Measurements from ENCODE around the gene CD1B. TPM values are rescaled to one million over a fixed set of nuclear protein-coding genes. Genes with fewer than 3 reads are reported as not detected.

The CD1B gene
- total and polyA plus RNA-seq, 2 experiments from 2014 or later, result not detected

DNA sequence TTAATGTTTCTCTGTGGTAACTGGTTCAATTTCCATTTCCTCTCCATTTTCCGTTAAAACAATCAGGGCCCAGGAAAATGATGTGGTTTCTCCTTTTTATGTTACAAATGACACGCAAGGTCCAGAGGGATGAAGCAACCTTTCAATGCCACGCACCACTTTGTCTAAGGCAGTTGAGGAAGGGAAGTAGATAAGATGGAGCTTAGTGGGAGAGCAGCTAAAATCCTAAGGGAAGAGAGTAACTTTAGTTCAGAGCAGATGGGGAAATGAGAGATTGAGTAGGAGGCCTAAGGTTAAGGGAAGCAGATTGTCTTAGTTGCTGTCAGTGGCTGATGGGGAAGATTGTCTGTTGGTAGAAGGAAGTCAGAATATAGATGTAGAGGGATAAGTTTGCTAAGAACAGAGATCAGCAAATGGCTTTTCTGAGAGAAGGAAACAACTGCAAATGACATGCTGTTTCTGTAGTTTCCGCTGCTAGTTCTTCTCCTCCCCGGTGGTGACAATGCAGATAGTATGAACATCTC, 40.9 kb downstream of the CD1B start:
- in situ Hi-C loops (cut with MboI), result no loop called here
- Histone ChIP-seq H3F3A (ENCODE audit: insufficient read depth) (no peaks in the 10 kb centered on the region), H2AFZ (no peak overlapping the region), H3K79me2 (ENCODE audit: insufficient read depth) (no peaks in the 10 kb centered on the region), H3K4me3 (no peak overlapping the region), H3K4me1 (ENCODE audit: insufficient read depth) (no peaks in the 10 kb centered on the region), H3K27ac (no peak overlapping the region), H3K27me3 (replicated peaks; ENCODE audit: insufficient read depth) (no peaks in the 10 kb centered on the region), H3K9me3 (ENCODE audit: low read depth) (no peaks in the 10 kb centered on the region), H4K20me1 (ENCODE audit: insufficient read depth) (no peaks in the 10 kb centered on the region), H3K36me3 (ENCODE audit: low read depth) (no peaks in the 10 kb centered on the region), H3K4me2 (ENCODE audit: unreplicated experiment) (no peak overlapping the region), H3K9ac (no peak overlapping the region), H3K9me2 (ENCODE audit: insufficient read depth) (no peaks in the 10 kb centered on the region)
- TF ChIP-seq EZH2 (IDR thresholded peaks at IDR 0.05; ENCODE audit: insufficient read depth, poor library complexity, severe bottlenecking) (no peak), EZH2phosphoT487 (IDR thresholded peaks at IDR 0.05; ENCODE audit: insufficient read depth, low read depth) (no peak)
- DNase-seq, result no peak
- WGBS, 2 experiments (ENCODE audit: low coverage in 1 of 2, low lambda C conversion rate in 2 of 2, missing lambda C conversion rate in 2 of 2), result 19 to 27% methylated on average over 5 of the region's 5 CpGs

DNA sequence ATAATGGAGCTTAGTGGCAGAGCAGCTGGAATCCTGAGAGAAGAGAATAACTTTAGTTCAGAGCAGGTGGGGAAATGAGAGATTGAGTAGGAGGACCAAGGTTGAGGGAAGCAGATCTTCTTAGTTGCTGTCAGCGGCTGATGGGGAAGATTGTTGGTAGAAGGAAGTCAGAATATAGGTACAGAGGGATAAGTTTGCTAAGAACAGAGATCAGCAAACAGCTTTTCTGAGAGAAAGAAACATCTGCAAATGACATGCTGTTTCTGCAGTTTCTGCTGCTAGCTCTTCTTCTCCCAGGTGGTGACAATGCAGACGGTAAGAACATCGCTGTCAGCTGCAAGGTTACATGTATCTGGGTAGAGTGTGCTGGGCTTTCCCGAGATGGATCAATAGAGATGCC, 41.5 kb downstream of the CD1B start, which contains the start of gene CD1C:
TSS of gene CD1C (plus strand) at position 113 of the 400 bp plus-strand sequence. CDS start at position 255, 142 bp downstream.
- H3K4me1 ChIP-seq (ENCODE audit: insufficient read depth), result no peaks in the 10 kb centered on the region
- no peaks in the 10 kb centered on the region for H3K79me2 ChIP-seq (ENCODE audit: insufficient read depth)
- no peak within 1 kb of the TSS for H3K4me3 ChIP-seq
- TF ChIP-seq EZH2 (IDR thresholded peaks at IDR 0.05; ENCODE audit: insufficient read depth, poor library complexity, severe bottlenecking) (no peak), EZH2phosphoT487 (IDR thresholded peaks at IDR 0.05; ENCODE audit: insufficient read depth, low read depth) (no peak)
- H3K27me3 ChIP-seq (replicated peaks; ENCODE audit: insufficient read depth), result no peaks in the 10 kb centered on the region
- 13 to 22% methylated on average over 4 of the region's 4 CpGs for WGBS, 2 experiments (ENCODE audit: low coverage in 1 of 2, low lambda C conversion rate in 2 of 2, missing lambda C conversion rate in 2 of 2)
- H3K9me2 ChIP-seq (ENCODE audit: insufficient read depth), result no peaks in the 10 kb centered on the region
- no peaks in the 10 kb centered on the region for H3F3A ChIP-seq (ENCODE audit: insufficient read depth)
- H3K4me2 ChIP-seq (ENCODE audit: unreplicated experiment), result no peak within 1 kb of the TSS
- no peaks in the 10 kb centered on the region for H3K9me3 ChIP-seq (ENCODE audit: low read depth)
- no peak within 1 kb of the TSS for H2AFZ ChIP-seq
- no peaks in the 10 kb centered on the region for H3K36me3 ChIP-seq (ENCODE audit: low read depth)
- no peak for DNase-seq
- in situ Hi-C loops (cut with MboI), result no loop called here
- no peak within 1 kb of the TSS for H3K9ac ChIP-seq
- H3K27ac ChIP-seq, result no peak within 1 kb of the TSS
- no peaks in the 10 kb centered on the region for H4K20me1 ChIP-seq (ENCODE audit: insufficient read depth)

DNA sequence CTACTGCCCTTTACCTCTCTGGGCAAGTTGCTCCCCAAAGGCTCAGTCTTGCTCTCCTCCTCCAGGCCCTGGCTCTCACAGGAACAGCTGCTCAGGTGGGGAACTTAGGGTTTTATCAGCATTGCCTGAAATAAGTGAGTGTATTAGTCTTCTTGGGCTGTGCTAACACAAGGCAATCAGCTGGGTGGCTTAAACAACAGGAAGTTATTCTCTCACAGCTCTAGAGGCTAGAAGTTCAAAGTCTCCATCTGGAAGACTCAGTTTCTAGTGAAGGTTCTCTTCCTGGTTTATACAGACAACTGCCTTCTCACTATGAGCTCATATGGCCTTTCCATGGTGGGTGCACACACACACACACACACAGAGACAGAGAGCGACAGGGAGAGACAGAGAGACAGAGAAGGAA, 44.4 kb downstream of the CD1B start:
- Histone ChIP-seq H3F3A (ENCODE audit: insufficient read depth) (no peaks in the 10 kb centered on the region), H3K79me2 (ENCODE audit: insufficient read depth) (no peaks in the 10 kb centered on the region), H3K4me1 (ENCODE audit: insufficient read depth) (no peaks in the 10 kb centered on the region), H3K9me2 (ENCODE audit: insufficient read depth) (no peaks in the 10 kb centered on the region), H3K27me3 (replicated peaks; ENCODE audit: insufficient read depth) (no peaks in the 10 kb centered on the region), H4K20me1 (ENCODE audit: insufficient read depth) (no peaks in the 10 kb centered on the region), H3K9ac (no peak overlapping the region), H3K27ac (no peak overlapping the region), H3K4me2 (ENCODE audit: unreplicated experiment) (no peak overlapping the region), H3K36me3 (ENCODE audit: low read depth) (no peaks in the 10 kb centered on the region), H3K4me3 (no peak overlapping the region), H3K9me3 (ENCODE audit: low read depth) (no peaks in the 10 kb centered on the region), H2AFZ (no peak overlapping the region)
- in situ Hi-C loops (cut with MboI), result no loop called here
- TF ChIP-seq EZH2 (IDR thresholded peaks at IDR 0.05; ENCODE audit: insufficient read depth, poor library complexity, severe bottlenecking) (no peak), EZH2phosphoT487 (IDR thresholded peaks at IDR 0.05; ENCODE audit: insufficient read depth, low read depth) (no peak)
- DNase-seq, result no peak
- 8 to 12% methylated on average over 1 of the region's 1 CpG for WGBS, 2 experiments (ENCODE audit: low coverage in 1 of 2, low lambda C conversion rate in 2 of 2, missing lambda C conversion rate in 2 of 2)

DNA sequence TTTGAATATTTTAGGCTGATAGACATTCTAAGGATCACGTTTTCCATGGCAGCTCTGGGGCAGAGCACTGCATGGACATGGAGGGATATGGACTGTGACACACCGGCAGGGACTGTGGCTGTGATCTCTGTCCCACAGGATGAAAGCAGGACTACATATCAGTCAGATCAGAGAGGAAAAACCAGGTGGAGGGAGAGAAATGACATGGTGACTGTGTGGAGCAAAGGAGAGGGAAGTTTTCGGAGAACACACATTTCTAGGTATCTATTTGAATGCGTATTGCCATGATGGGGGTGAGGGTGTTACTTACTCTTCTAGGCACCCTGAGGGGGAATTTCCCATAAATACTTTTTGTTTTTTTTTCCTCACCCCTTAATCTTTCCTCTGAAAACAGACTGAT, 44.8 kb downstream of the CD1B start:
- Histone ChIP-seq H2AFZ (no peak overlapping the region), H3K9me2 (ENCODE audit: insufficient read depth) (no peaks in the 10 kb centered on the region), H3K4me1 (ENCODE audit: insufficient read depth) (no peaks in the 10 kb centered on the region), H3K36me3 (ENCODE audit: low read depth) (no peaks in the 10 kb centered on the region), H3K9me3 (ENCODE audit: low read depth) (no peaks in the 10 kb centered on the region), H3K79me2 (ENCODE audit: insufficient read depth) (no peaks in the 10 kb centered on the region), H4K20me1 (ENCODE audit: insufficient read depth) (no peaks in the 10 kb centered on the region), H3K4me2 (ENCODE audit: unreplicated experiment) (no peak overlapping the region), H3F3A (ENCODE audit: insufficient read depth) (no peaks in the 10 kb centered on the region), H3K27me3 (replicated peaks; ENCODE audit: insufficient read depth) (no peaks in the 10 kb centered on the region), H3K9ac (no peak overlapping the region), H3K27ac (no peak overlapping the region), H3K4me3 (no peak overlapping the region)
- no peak for DNase-seq
- in situ Hi-C loops (cut with MboI), result no loop called here
- TF ChIP-seq EZH2 (IDR thresholded peaks at IDR 0.05; ENCODE audit: insufficient read depth, poor library complexity, severe bottlenecking), result no peak
- TF ChIP-seq EZH2phosphoT487 (IDR thresholded peaks at IDR 0.05; ENCODE audit: insufficient read depth, low read depth), result no peak
- WGBS, 2 experiments (ENCODE audit: low coverage in 1 of 2, low lambda C conversion rate in 2 of 2, missing lambda C conversion rate in 2 of 2), result 20 to 22% methylated on average over 4 of the region's 4 CpGs

All from GM23248 (cell line).